RKO (cell line): ENCODE measurements around the gene CERS2.
A peak's percentile ranks its signal among the peaks of the same experiment; 100 is the strongest.
"Not testable (repeated sequence)": the region's sequence is repeated elsewhere in the genome, so short reads cannot be mapped to it uniquely, and the experiment has no call there.

Experiments
- DNase-seq: peaks from one replicate; pipeline ENCODE4 v3.0.0-alpha.2; 2016; ENCODE audit warnings: low spot score

CERS2 gene

GRCh38 chr1:150969626-150970025, 5.0 kb downstream of the CERS2 start:
- no peak for DNase-seq

DNA sequence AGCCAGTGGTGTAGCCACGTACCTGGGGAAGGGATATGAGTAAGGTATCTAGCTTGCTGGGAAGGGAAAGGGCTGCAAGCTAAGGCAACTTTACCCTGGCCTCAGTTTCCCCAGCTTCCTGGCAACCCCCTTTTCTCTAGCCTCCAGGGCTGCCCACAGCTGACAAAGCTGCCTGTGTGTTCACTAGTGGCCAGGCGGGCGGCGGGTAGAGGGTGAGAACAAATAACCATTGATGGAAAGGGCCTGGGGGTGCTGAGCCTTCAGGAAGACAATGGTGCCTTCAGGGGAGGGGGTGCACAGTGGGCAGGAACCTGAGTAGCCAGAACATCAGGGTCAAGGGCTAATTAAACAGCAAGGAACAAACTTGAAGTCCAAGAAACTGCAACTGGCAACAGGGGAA, 6.1 kb downstream of the CERS2 start:
- DNase-seq, result no peak

- DNase-seq, result no peak
Measured at GRCh38 chr1:150967936-150968335, 6.7 kb downstream of the CERS2 start.

GRCh38 chr1:150966011-150966410, 8.6 kb downstream of the CERS2 start:
- DNase-seq, result no peak

DNA sequence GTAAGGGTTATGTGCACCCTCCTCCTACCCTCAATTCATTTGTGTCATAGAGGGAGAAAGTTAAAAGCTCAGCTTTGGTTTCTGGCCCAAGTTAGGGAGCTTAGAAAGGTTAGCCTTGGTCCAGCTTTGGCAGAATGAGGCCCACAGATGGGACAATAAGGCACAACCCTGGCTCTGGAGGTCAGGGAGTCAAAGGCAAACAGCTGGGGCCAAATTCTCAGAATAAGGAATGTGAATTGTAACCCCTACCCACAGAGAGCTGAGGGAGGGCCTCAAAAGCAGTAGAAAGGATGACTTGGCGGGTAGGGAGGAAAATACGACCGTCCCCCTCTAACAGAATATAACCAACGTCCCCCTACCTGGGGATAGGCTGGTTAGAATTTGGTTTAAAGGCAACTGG, 9.0 kb downstream of the CERS2 start:
- DNase-seq, result no peak

DNA sequence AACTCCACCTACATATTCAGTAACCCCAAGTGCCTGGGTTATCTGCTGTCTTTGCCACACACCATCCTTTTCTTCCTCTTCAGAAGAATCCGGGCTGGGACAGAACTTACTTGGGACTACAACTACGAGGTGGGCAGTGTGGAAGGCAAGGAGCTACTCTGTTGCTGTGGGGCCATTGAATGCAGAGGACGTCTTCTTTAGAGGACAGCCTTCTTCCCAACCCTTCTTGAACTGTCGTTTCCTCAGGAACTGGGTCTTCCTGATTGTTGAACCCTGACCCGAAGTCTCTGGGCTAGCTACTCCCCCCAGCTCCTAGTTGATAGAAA, 10.5 kb downstream of the CERS2 start:
- DNase-seq, result no peak

DNA sequence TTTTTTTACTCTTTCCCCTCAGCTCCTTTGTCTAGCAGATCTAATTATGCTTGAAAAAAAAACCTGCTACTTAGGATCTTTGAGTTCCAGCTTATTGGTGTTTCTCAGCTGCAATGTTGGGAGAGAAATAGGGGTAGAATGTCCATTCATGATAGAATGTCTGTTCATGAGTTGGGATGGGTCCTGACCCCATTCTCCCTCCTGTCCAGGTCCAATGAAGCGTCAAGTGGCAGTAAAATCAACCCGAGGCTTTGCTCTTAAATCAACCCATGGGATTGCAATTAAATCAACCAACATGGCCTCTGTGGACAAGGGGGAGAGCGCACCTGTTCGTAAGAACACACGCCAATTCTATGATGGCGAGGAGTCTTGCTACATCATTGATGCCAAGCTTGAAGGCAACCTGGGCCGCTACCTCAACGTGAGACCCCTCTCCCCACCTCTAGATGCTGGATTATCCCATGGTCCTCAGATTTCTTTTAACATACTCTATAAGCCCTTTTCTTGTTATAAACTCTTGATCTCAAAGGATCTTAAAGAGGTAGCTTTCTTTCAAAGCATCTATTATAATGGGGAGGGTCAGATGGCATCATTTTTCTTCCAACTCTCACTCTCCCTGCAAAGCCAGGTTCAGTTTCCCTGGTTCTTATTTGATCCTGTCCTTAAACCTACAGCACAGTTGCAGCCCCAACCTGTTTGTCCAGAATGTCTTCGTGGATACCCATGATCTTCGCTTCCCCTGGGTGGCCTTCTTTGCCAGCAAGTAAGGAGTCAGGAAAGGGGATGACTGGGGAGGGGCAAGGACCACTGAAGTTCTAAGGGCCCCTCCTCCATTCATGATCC, 11.1 kb downstream of the CERS2 start:
- no peak for DNase-seq

- DNase-seq, result no peak
Measured at GRCh38 chr1:150961756-150962155, 12.9 kb downstream of the CERS2 start.

DNA sequence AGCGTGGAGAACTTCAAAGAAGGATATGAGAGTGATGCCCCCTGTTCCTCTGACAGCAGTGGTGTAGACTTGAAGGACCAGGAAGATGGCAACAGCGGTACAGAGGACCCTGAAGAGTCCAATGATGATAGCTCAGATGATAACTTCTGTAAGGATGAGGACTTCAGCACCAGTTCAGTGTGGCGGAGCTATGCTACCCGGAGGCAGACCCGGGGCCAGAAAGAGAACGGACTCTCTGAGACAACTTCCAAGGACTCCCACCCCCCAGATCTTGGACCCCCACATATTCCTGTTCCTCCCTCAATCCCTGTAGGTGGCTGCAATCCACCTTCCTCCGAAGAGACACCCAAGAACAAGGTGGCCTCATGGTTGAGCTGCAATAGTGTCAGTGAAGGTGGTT, 14.0 kb downstream of the CERS2 start:
- no peak for DNase-seq

DNA sequence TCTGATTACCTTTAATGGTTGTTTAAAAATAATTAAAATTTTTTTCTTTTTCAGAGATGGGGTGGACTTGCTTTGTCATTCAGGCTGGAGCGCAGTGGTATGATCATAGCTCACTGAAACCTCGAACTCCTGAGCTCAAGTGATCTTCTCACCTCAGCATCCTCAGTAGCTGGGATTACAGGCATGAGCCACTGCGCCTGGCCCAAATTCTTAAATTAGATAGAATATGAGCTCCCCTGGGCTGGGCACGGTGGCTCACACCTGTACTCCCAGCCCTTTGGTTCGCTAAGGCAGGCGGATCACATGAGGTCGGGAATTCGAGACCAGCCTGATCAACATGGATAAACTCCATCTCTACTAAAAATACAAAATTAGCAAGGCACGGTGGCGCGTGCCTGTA, 17.0 kb downstream of the CERS2 start:
- no peak for DNase-seq

- DNase-seq, result no peak
Measured at GRCh38 chr1:150955280-150955679, 19.4 kb downstream of the CERS2 start.

- no peak for DNase-seq
Measured at GRCh38 chr1:150954708-150955107, 19.9 kb downstream of the CERS2 start.

DNA sequence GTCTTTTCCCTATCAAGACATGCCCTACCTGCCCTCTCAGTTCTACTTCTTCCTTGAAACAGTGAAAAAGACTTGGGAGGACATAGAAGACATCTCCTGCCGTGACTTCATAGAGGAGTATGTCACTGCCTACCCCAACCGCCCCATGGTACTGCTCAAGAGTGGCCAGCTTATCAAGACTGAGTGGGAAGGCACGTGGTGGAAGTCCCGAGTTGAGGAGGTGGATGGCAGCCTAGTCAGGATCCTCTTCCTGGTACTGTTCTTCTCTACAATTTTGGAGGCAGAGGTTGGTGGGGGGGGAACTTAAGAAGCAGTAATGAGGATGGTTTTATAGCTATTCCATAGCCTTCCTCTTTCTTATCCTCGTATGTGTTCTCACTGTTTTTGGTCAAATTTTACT, 29.8 kb downstream of the CERS2 start:
- no peak for DNase-seq

GRCh38 chr1:150931773-150932172, 42.9 kb downstream of the CERS2 start:
- DNase-seq, result peak; percentile 42

GRCh38 chr1:150928775-150929174, 45.9 kb downstream of the CERS2 start:
- not testable (repeated sequence) for DNase-seq

- DNase-seq, result no peak
Measured at GRCh38 chr1:150928286-150928685, 46.3 kb downstream of the CERS2 start.

DNA sequence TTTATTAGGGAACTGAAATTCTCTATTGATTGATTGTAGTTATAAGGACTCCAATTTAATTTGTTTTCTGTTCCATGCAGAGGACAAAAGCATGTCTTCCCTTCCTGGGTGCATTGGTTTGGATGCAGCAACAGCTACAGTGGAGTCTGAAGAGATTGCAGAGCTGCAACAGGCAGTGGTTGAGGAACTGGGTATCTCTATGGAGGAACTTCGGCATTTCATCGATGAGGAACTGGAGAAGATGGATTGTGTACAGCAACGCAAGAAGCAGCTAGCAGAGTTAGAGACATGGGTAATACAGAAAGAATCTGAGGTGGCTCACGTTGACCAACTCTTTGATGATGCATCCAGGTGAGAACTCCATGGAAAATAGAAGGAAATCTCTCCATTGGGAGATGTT, 47.0 kb downstream of the CERS2 start:
- DNase-seq, result no peak

DNA sequence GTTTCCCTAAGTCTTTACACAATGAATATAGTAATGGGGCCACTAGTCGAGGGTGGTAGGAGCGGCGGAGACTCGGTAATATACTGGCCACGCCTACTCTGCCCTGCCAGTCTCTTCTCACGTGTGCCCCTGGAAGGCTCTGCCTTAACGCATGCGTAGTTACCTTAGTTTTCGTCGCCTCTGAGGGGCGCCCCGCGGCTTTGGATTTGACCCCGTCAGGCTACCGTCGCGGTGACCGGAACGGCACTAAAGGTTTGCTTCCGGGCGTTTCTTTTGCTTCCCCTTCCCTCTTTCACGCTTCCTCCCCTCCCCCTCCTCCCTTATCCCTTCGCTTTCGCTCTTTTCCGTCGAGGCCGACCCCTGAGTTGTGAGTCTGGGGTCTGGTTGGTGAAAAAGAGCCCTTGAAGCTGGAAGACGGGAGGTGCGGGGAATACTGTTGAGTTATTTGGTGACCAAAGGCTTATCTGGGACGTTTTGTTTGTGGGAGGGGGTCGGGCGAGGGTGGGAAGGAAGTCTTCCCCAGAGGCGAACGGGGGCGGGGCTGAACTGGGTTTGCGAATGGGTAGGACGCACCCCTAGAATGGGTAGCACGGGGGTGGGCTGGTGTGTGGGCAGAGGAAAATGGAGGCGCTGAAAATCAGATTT, 48.4 kb downstream of the CERS2 start, which contains the start of gene SETDB1:
Gene SETDB1 (plus strand): TSS at position 267 of the 645 bp plus-strand sequence. CDS start 1,352 bp downstream, outside the sequence.
- peak; percentile 99 for DNase-seq

DNA sequence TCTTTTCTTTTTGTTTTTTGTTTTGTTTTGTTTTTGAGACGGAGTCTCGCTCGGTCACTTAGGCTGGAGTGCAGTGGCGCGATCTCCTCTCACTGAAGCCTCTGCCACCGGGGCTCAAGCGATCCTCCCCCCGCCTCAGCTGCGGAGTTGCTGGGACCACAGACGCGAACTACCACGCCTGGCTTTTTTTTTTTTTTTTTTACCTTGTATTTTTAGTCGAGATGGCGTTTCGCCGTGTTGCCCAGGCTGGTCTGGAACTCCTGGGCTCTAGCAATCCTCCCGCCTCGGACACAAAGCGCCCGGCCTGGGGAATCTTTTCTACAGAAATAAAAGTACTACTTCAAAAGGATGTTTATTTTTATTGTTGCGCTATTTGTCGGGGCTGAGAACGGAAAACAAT, 49.6 kb downstream of the CERS2 start:
- DNase-seq, result no peak

GRCh38 chr1:150922519-150922975, 52.1 kb downstream of the CERS2 start:
- DNase-seq, result peak; percentile 97

DNA sequence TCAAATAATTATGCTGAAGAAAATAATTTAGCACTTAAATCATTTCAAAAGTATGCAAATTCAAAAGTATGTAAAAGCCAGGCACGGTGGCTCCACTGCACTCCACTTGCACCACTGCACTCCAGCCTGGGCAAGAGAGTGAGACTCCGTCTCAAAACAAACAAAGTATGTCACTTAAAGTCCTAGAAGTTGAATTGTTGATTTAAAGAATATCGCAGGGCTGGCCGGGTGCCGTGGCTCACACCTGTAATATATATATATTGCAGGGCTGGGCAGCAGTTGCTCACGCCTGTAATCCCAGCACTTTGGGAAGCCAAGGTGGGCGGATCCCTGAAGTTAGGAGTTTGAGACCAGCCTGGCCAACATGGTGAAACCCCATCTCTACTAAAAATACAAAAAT, 57.2 kb downstream of the CERS2 start:
- DNase-seq, result no peak
